HG02588 (cell line): ENCODE data around the gene SMIM31.
A peak's percentile ranks its signal among the peaks of the same experiment; 100 is the strongest.

Experiments used
- ATAC-seq: cut with Tn5 transposase; IDR thresholded peaks from one replicate; pipeline ENCODE4 v1.9.1; 2021; ENCODE audit warnings: mild to moderate bottlenecking, moderate library complexity; ENCODE audit not compliant: unreplicated experiment

The SMIM31 gene

GRCh38 chr4:164780839-164781238 is 26.9 kb downstream of the SMIM31 start:
- no peak for ATAC-seq

GRCh38 chr4:164783976-164784375 is 30.0 kb downstream of the SMIM31 start:
- no peak for ATAC-seq

GRCh38 chr4:164789047-164789446 is 35.1 kb downstream of the SMIM31 start:
- ATAC-seq, result no peak

GRCh38 chr4:164790249-164790648 is 36.3 kb downstream of the SMIM31 start:
- ATAC-seq, result no peak

- no peak for ATAC-seq
These were observed 45.5 kb downstream of the SMIM31 start for GRCh38 chr4:164799410-164799809.

- ATAC-seq, result no peak
These were observed 46.9 kb downstream of the SMIM31 start for GRCh38 chr4:164800786-164801185.

GRCh38 chr4:164802301-164802901 is 48.5 kb downstream of the SMIM31 start:
- ATAC-seq, result no peak

GRCh38 chr4:164803702-164804101 is 49.8 kb downstream of the SMIM31 start:
- no peak for ATAC-seq

GRCh38 chr4:164807611-164808010 is 53.7 kb downstream of the SMIM31 start:
- no peak for ATAC-seq

- no peak for ATAC-seq
These were observed 59.6 kb downstream of the SMIM31 start for GRCh38 chr4:164813554-164813953.

GRCh38 chr4:164815711-164816110 is 61.8 kb downstream of the SMIM31 start:
- ATAC-seq, result no peak

- ATAC-seq, result no peak
These were observed 65.4 kb downstream of the SMIM31 start for GRCh38 chr4:164819366-164819765.

GRCh38 chr4:164821711-164822110 is 67.8 kb downstream of the SMIM31 start:
- no peak for ATAC-seq

GRCh38 chr4:164824581-164824980 is 70.7 kb downstream of the SMIM31 start:
- ATAC-seq, result no peak

GRCh38 chr4:164828955-164829354 is 75.0 kb downstream of the SMIM31 start:
- ATAC-seq, result no peak

- ATAC-seq, result no peak
These were observed 92.6 kb downstream of the SMIM31 start for GRCh38 chr4:164846566-164846965.

GRCh38 chr4:164847016-164847415 is 93.1 kb downstream of the SMIM31 start:
- no peak for ATAC-seq

GRCh38 chr4:164847967-164848649 is 94.2 kb downstream of the SMIM31 start:
- ATAC-seq, result peak; percentile 55
